Breast epithelium (tissue), 4 donors: ENCODE measurements around the gene PCYT2. TPM values are rescaled to one million over a fixed set of nuclear protein-coding genes. Genes with fewer than 3 reads are reported as not detected.

Experiments used
- DNase-seq, 2 donors: peaks; one replicate each; pipeline ENCODE4 v3.0.0-alpha.2; 2019; ENCODE audit warnings: low spot score in 2 of 2
- H3K27ac ChIP-seq, 2 donors: fragments of 200-600 bp; sonication (generic) in 1 of 2; one replicate each; pipeline ENCODE4 v1.5.1; 2016 to 2019; ENCODE audit warnings: mild to moderate bottlenecking in 1 of 2
- H3K27me3 ChIP-seq, 2 donors: fragments of 200-600 bp; sonication (generic) in 1 of 2; one replicate each; pipeline versions ENCODE4 v1.5.1 to v1.6.0; 2017 to 2019; ENCODE audit warnings: control low read depth in 1 of 2, mild to moderate bottlenecking in 1 of 2
- H3K36me3 ChIP-seq: fragments of 200-600 bp; one replicate; pipeline ENCODE4 v1.5.1; 2019
- H3K4me1 ChIP-seq, 2 donors: fragments of 200-600 bp; sonication (generic); one replicate each; pipeline ENCODE4 v1.5.1; 2016 to 2019; ENCODE audit warnings: control low read depth in 1 of 2
- H3K4me3 ChIP-seq, 3 donors: fragments of 200-600 bp; sonication (generic); 1 replicate in 2 of 3; 2 replicates in 1 of 3; pipeline ENCODE4 v1.5.1; 2016 to 2019; ENCODE audit warnings: mild to moderate bottlenecking in 3 of 3, moderate library complexity in 2 of 3
- H3K9me3 ChIP-seq, 2 donors: fragments of 200-600 bp; sonication (generic) in 1 of 2; one replicate each; pipeline ENCODE4 v1.5.1; 2016 to 2019; ENCODE audit warnings: control low read depth in 1 of 2
- CTCF ChIP-seq, 3 donors: fragments of 450-650 bp; IDR thresholded peaks; one replicate each; pipeline ENCODE4 v1.5.1; 2016 to 2017; ENCODE audit warnings: antibody characterized with exemption in 3 of 3, mild to moderate bottlenecking in 3 of 3, moderate library complexity in 3 of 3
- POLR2A ChIP-seq: fragments of 450-650 bp; IDR thresholded peaks from one replicate; pipeline ENCODE4 v1.6.1; 2016; ENCODE audit warnings: antibody characterized with exemption, mild to moderate bottlenecking, moderate library complexity
- POLR2AphosphoS5 ChIP-seq, 3 donors: sonication (generic); formaldehyde crosslinking; IDR thresholded peaks; one replicate each; pipeline ENCODE4 v1.6.1; 2017; ENCODE audit warnings: antibody characterized with exemption in 3 of 3
- intact Hi-C: fragments of 100-400 bp; cut with DNase I; formaldehyde crosslinking; loops from one replicate; pipeline ENCODE4 v1.15.1; 2023; ENCODE audit warnings: low total_unique reads
- total RNA-seq, 3 donors: library from RNA; depleted of rRNA; stranded (reverse); fragments of >200 nt; gene quantifications; one replicate each; pipeline ENCODE4 v1.1.0, GENCODE V29; 2016

Gene PCYT2
- total RNA-seq, 3 donors from 2014 or later = 22.9 to 69.4 (median 35.9) TPM

GRCh38 chr17:81858967-81859905 is 52.0 kb downstream of the PCYT2 start:
- Histone ChIP-seq H3K4me1 (peaks cover 10 to 15% of the 10 kb centered on the region in 2 donors), H3K27me3 (no peaks in the 10 kb centered on the region), H3K4me3 (peak overlapping the region; percentile 93 to 100 (median 96)), H3K9me3 (no peaks in the 10 kb centered on the region), H3K36me3 (no peaks in the 10 kb centered on the region), H3K27ac (peak overlapping the region; percentile 96 to 98)
- no peak for TF ChIP-seq CTCF (IDR thresholded peaks at IDR 0.05)
- no peak for TF ChIP-seq POLR2AphosphoS5 (IDR thresholded peaks at IDR 0.05)
- intact Hi-C loops = no loop called here
- no peak for DNase-seq

GRCh38 chr17:81858170-81858966 is 52.8 kb downstream of the PCYT2 start:
- peaks cover 10 to 15% of the 10 kb centered on the region in 2 donors for H3K4me1 ChIP-seq
- peak overlapping the region; percentile 96 to 98 for H3K27ac ChIP-seq

DNA sequence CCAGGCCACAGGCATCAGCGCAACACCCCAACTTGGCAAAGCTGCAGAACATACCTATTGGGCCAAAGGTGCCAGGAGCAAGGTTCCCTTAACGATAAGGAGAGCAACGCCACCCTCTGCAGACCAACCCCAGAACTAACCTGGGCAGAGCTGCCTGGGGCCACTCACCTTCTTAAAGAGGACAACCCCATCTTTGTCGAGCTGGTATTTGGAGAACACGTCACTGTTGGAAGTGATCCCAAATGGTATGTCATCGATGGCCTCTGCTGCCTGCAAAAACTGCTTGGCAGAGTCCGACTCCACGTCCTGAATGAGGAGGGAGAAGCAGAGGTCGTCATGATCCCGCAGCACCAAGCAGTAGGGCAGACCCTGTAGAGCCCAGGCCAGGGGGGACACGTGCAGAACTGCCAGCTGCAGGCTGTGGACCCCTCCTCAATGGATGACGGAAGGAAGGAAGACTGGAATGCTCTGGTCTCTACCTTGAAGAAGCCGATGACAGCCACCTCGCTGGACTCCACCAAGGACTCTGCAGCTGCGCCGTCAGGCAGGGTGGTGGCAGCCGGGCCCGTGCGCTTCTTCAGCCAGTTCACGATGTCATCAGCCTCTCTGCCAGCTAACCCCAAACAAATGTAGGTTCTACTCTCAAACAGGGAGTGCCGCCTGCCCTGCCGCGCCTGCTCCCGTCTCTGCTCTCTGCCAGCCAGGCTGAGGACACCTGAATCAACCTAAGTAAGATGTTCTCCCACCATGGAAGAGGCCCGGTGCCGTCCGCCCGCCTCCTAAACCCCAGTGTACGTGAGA is 56.0 kb downstream of the PCYT2 start:
- H3K4me3 ChIP-seq = no peak overlapping the region
- peaks cover 10 to 15% of the 10 kb centered on the region in 2 donors for H3K4me1 ChIP-seq
- TF ChIP-seq CTCF (IDR thresholded peaks at IDR 0.05) = peak in 1 of 3 donors; percentile 52
- no peak for TF ChIP-seq POLR2A
- TF ChIP-seq POLR2AphosphoS5 (IDR thresholded peaks at IDR 0.05) = peak in 1 of 3 donors; percentile 35
- DNase-seq = peak in 1 of 2 donors; percentile 90
- intact Hi-C loops = no loop called here
- H3K27me3 ChIP-seq = no peaks in the 10 kb centered on the region
- no peaks in the 10 kb centered on the region for H3K9me3 ChIP-seq
- peak overlapping the region; percentile 33 to 58 for H3K27ac ChIP-seq
- no peaks in the 10 kb centered on the region for H3K36me3 ChIP-seq

More at GRCh38 chr17:81858170-81858966, 52.8 kb downstream of the PCYT2 start:
- no peaks in the 10 kb centered on the region for H3K9me3 ChIP-seq
- intact Hi-C loops = no loop called here
- H3K4me3 ChIP-seq = peak overlapping the region; percentile 93 to 100 (median 96)
- no peaks in the 10 kb centered on the region for H3K27me3 ChIP-seq
- H3K36me3 ChIP-seq = no peaks in the 10 kb centered on the region
- DNase-seq = no peak
- TF ChIP-seq POLR2AphosphoS5 (IDR thresholded peaks at IDR 0.05) (no peak), POLR2A (no peak)

GRCh38 chr17:81852237-81852636 is 59.0 kb downstream of the PCYT2 start:
- Histone ChIP-seq H3K27ac (no peak overlapping the region), H3K4me3 (no peak overlapping the region), H3K4me1 (no peaks in the 10 kb centered on the region), H3K27me3 (no peaks in the 10 kb centered on the region), H3K36me3 (no peaks in the 10 kb centered on the region), H3K9me3 (no peaks in the 10 kb centered on the region)
- DNase-seq = no peak
- TF ChIP-seq POLR2A = no peak
- no peak for TF ChIP-seq CTCF (IDR thresholded peaks at IDR 0.05)
- TF ChIP-seq POLR2AphosphoS5 (IDR thresholded peaks at IDR 0.05) = no peak
- intact Hi-C loops = no loop called here

DNA sequence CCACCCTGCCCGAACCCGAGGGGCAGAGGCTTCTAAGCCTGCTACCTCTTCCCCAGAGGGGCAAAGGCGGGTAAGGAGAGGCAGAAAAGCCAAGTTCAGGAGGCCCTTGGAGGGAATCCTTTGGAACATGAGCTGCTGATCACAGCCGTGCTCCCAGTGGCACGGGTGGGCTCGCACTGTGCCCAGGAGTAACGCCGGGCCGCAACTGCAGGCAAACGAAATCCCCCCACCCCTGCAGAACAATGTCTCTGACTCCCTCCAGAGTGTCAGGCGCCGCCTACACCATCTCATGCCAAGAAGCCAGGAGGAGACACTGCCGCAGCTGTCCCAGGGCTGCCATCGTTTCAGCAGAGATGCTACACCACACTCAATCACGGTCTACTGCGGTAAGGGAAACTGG is 59.8 kb downstream of the PCYT2 start:
- Histone ChIP-seq H3K36me3 (peaks cover 5% of the 10 kb centered on the region), H3K4me3 (no peak overlapping the region), H3K9me3 (no peaks in the 10 kb centered on the region), H3K27me3 (no peaks in the 10 kb centered on the region), H3K4me1 (no peaks in the 10 kb centered on the region), H3K27ac (no peak overlapping the region)
- TF ChIP-seq POLR2A = no peak
- no peak for TF ChIP-seq CTCF (IDR thresholded peaks at IDR 0.05)
- no peak for TF ChIP-seq POLR2AphosphoS5 (IDR thresholded peaks at IDR 0.05)
- intact Hi-C loops = no loop called here
- no peak for DNase-seq
